Bladder microvascular endothelial cell (primary cell): ENCODE results near the gene XAGE1B. TPM values are rescaled to one million over a fixed set of nuclear protein-coding genes. Genes with fewer than 3 reads are reported as not detected.

Source experiments
- total RNA-seq: library from RNA; depleted of rRNA; stranded (reverse); fragments of >200 nt; gene quantifications from 2 replicates; pipeline ENCODE4 v1.2.3, GENCODE V29; 2014

Gene XAGE1B
- not detected in 2 replicates for total RNA-seq

GRCh38 chrX:52516987-52517325 lies at the start of gene XAGE1B:
TSS of gene XAGE1B (minus strand) at chrX:52517063. CDS start at chrX:52515527, 1,536 bp downstream.

DNA sequence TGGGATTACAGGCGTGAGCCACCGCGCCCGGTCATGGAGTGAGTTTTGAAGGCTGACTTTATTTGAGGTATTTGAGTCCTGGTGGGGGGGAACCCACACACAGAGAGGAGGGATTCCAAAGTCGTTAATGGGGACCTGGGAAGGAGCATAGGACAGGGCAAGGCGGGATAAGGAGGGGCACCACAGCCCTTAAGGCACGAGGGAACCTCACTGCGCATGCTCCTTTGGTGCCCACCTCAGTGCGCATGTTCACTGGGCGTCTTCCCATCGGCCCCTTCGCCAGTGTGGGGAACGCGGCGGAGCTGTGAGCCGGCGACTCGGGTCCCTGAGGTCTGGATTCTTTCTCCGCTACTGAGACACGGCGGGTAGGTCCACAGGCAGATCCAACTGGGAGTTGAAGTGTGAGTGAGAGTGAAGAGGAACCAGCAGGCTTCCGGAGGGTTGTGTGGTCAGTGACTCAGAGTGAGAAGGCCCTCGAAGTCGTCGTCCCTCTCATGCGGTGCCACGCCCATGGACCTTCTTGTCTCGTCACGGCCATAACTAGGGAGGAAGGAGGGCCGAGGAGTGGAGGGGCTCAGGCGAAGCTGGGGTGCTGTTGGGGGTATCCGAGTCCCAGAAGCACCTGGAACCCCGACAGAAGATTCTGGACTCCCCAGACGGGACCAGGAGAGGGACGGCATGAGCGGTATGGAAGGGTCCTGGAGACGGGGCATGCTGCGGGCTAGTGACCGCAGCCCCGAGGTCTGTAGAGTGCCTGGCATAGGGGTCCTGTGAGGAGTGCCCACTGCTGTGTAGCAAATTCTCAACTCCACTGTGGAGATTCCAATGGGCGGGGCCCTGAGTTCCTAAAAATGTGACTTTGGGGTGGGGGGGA lies 21.1 kb downstream of the XAGE1B start, which contains the start of gene XAGE1A:
TSS of gene XAGE1A (plus strand) at position 264 of the 874 bp plus-strand sequence. CDS start 1,554 bp downstream, outside the sequence.

Other genes with a start within 250 kb of the XAGE1B start
- gene XAGE2, start 148.0 kb downstream of the XAGE1B start, total RNA-seq = not detected in 2 replicates
- gene XAGE1A, start 21.3 kb downstream of the XAGE1B start, total RNA-seq = not detected in 2 replicates
- gene SSX7, start 137.8 kb upstream of the XAGE1B start, total RNA-seq = not detected in 2 replicates
- gene SSX2, start 190.1 kb upstream of the XAGE1B start, total RNA-seq = not detected in 2 replicates
- gene SSX2B, start 234.2 kb upstream of the XAGE1B start, total RNA-seq = not detected in 2 replicates